Body of pancreas (tissue), 4 donors: ENCODE data around the gene TUT4. TPM values are rescaled to one million over a fixed set of nuclear protein-coding genes. Genes with fewer than 3 reads are reported as not detected.

Experiments used
- ATAC-seq: fragments of 150-250 bp; one replicate; pipeline ENCODE4 v1.9.1; 2016
- DNase-seq, 4 donors: peaks; one replicate each; pipeline ENCODE4 v3.0.0-alpha.2; 2019
- H3K27ac ChIP-seq, 4 donors: fragments of 200-600 bp; sonication (generic); 1 replicate in 3 of 4; 2 replicates in 1 of 4; pipeline versions ENCODE4 v1.5.1 to v1.6.1; 2016 to 2019; ENCODE audit warnings: mild to moderate bottlenecking in 1 of 4, mixed read lengths in 1 of 4, moderate library complexity in 1 of 4
- H3K27me3 ChIP-seq, 2 donors: fragments of 200-600 bp; sonication (generic); one replicate each; pipeline ENCODE4 v1.6.0; 2016; ENCODE audit warnings: mild to moderate bottlenecking in 1 of 2
- H3K36me3 ChIP-seq, 2 donors: fragments of 200-600 bp; sonication (generic); replicated peaks in 1 of 2; 2 replicates each; pipeline ENCODE4 v1.5.1; 2016; ENCODE audit warnings: low read depth in 2 of 2; ENCODE audit not compliant: insufficient read depth in 1 of 2
- H3K4me1 ChIP-seq: fragments of 200-600 bp; sonication (generic); one replicate; pipeline ENCODE4 v1.6.0; 2016
- H3K4me3 ChIP-seq, 2 donors: fragments of 200-600 bp; sonication (generic); 1 replicate in 1 of 2; 2 replicates in 1 of 2; pipeline ENCODE4 v1.5.1; 2016 to 2019
- H3K9me3 ChIP-seq, 3 donors: fragments of 200-600 bp; sonication (generic); 1 replicate in 2 of 3; 2 replicates in 1 of 3; pipeline ENCODE4 v1.5.1; 2016
- CTCF ChIP-seq, 7 experiments: fragments of 450-650 bp in 4 of 7; fragments of 200-600 bp in 3 of 7; sonication (generic) in 3 of 7; IDR thresholded peaks; one replicate each; pipeline ENCODE4 v1.5.1; 2016 to 2019; ENCODE audit warnings: antibody characterized with exemption in 7 of 7
- POLR2A ChIP-seq, 3 donors: fragments of 450-650 bp; IDR thresholded peaks; one replicate each; pipeline ENCODE4 v1.6.1; 2016; ENCODE audit warnings: antibody characterized with exemption in 3 of 3, mild to moderate bottlenecking in 2 of 3
- WGBS, 2 donors: methylation state at CpG; one replicate each; pipeline ENCODE4 v1.1.5; 2017; 5-methylcytosine and 5-hydroxymethylcytosine counted together
- intact Hi-C: fragments of 100-400 bp; cut with DNase I; formaldehyde crosslinking; loops from one replicate; pipeline ENCODE4 v1.15.1; 2023
- total RNA-seq, 2 donors: library from RNA; depleted of rRNA; stranded (reverse); fragments of >200 nt; gene quantifications; one replicate each; pipeline ENCODE4 v1.1.0, GENCODE V29; 2016

Gene TUT4
- total RNA-seq, 2 donors from 2014 or later = 41.8 to 59.3 TPM

DNA sequence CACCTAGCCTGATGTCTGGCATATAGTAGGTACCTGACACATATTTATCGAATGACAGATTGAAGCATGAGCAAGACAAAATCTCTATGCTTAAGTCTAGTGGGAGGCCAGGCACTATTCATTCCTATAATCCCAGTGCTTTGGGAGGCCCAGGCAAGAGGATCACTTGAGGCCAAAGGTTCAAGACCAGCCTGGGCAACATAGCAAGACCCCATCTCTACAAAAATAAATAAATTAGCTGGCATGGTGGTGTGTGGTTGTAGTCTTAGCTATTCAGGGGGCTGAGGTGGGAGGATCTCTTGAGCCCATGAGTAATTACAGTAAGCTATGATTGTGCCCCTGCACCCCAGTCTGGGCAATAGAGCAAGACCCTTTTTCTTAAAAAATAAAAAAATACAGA, 23.2 kb upstream of the TUT4 start:
- no peak for DNase-seq
- Histone ChIP-seq H3K4me3 (no peak overlapping the region), H3K27ac (no peak overlapping the region), H3K36me3 (no peaks in the 10 kb centered on the region), H3K27me3 (no peaks in the 10 kb centered on the region), H3K4me1 (peaks cover 7% of the 10 kb centered on the region), H3K9me3 (no peaks in the 10 kb centered on the region)
- ATAC-seq = no peak
- 81 to 100% methylated on average over 1 of the region's 1 CpG for WGBS, 2 donors
- intact Hi-C loops = no loop called here
- TF ChIP-seq CTCF (IDR thresholded peaks at IDR 0.05) (no peak), POLR2A (IDR thresholded peaks at IDR 0.05) (no peak)

DNA sequence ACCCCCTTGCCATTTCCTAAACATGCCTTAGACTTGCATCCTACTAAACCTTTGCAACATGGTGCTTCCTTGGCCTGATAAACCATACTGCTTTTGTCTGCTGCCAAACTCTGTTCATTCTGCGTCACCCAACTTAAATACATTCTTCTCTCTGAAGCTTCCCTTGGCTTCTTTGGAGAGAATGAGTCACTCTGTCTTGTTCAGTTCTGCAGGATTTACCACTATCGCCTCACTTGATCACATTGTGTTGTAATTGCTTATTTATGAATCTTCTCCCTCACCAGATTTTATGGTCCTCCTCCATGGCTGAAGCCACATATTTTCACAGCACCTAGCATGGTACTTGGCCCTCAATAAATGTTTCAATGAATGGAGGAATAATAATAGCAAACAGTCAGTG, 21.7 kb upstream of the TUT4 start:
- Histone ChIP-seq H3K36me3 (no peaks in the 10 kb centered on the region), H3K27ac (no peak overlapping the region), H3K27me3 (no peaks in the 10 kb centered on the region), H3K4me3 (no peak overlapping the region), H3K4me1 (peaks cover 7% of the 10 kb centered on the region), H3K9me3 (no peaks in the 10 kb centered on the region)
- WGBS, 2 donors = 66 to 84% methylated on average over 2 of the region's 2 CpGs
- intact Hi-C loops = no loop called here
- ATAC-seq = no peak
- TF ChIP-seq POLR2A (IDR thresholded peaks at IDR 0.05) = no peak
- no peak for TF ChIP-seq CTCF (IDR thresholded peaks at IDR 0.05)
- no peak for DNase-seq

- ATAC-seq = no peak
- Histone ChIP-seq H3K9me3 (no peaks in the 10 kb centered on the region), H3K36me3 (no peaks in the 10 kb centered on the region), H3K4me1 (no peaks in the 10 kb centered on the region), H3K27ac (no peak overlapping the region), H3K4me3 (no peak overlapping the region), H3K27me3 (no peaks in the 10 kb centered on the region)
- no peak for TF ChIP-seq CTCF (IDR thresholded peaks at IDR 0.05)
- no peak for TF ChIP-seq POLR2A (IDR thresholded peaks at IDR 0.05)
- 85 to 94% methylated on average over 4 of the region's 4 CpGs for WGBS, 2 donors
- intact Hi-C loops = no loop called here
- no peak for DNase-seq
Measured at GRCh38 chr1:52572387-52572786, 19.5 kb upstream of the TUT4 start.

- no peak overlapping the region for H3K4me3 ChIP-seq
- H3K27me3 ChIP-seq = no peaks in the 10 kb centered on the region
- 44 to 58% methylated on average over 1 of the region's 1 CpG for WGBS, 2 donors
- intact Hi-C loops = no loop called here
- H3K27ac ChIP-seq = no peak overlapping the region
- TF ChIP-seq POLR2A (IDR thresholded peaks at IDR 0.05) = no peak
- no peak for TF ChIP-seq CTCF (IDR thresholded peaks at IDR 0.05)
- no peaks in the 10 kb centered on the region for H3K4me1 ChIP-seq
- H3K36me3 ChIP-seq = no peaks in the 10 kb centered on the region
- DNase-seq (no peak), ATAC-seq (no peak)
- no peaks in the 10 kb centered on the region for H3K9me3 ChIP-seq
Measured at GRCh38 chr1:52571783-52572182, 18.9 kb upstream of the TUT4 start.

- TF ChIP-seq CTCF (IDR thresholded peaks at IDR 0.05) (no peak), POLR2A (IDR thresholded peaks at IDR 0.05) (no peak)
- intact Hi-C loops = no loop called here
- ATAC-seq (no peak), DNase-seq (no peak)
- no peak overlapping the region for H3K4me3 ChIP-seq
- H3K27ac ChIP-seq = no peak overlapping the region
- H3K4me1 ChIP-seq = no peaks in the 10 kb centered on the region
- H3K9me3 ChIP-seq = no peaks in the 10 kb centered on the region
- H3K27me3 ChIP-seq = no peaks in the 10 kb centered on the region
- no peaks in the 10 kb centered on the region for H3K36me3 ChIP-seq
- 53 to 55% methylated on average over 7 of the region's 7 CpGs for WGBS, 2 donors
Measured at GRCh38 chr1:52569449-52570210, 16.7 kb upstream of the TUT4 start.
